Parathyroid adenoma (tissue), 2 donors: Measurements from ENCODE around the gene TMEM167B.

Experiments used
- H2AFZ ChIP-seq: fragments of 300-600 bp; sonication (generic); one replicate; pipeline ENCODE4 v1.7.0; 2017; ENCODE audit warnings: antibody characterized with exemption, mild to moderate bottlenecking
- H3K27ac ChIP-seq: fragments of 300-600 bp; sonication (generic); one replicate; pipeline ENCODE4 v1.7.0; 2017
- H3K27me3 ChIP-seq: fragments of 300-600 bp; sonication (generic); one replicate; pipeline ENCODE4 v1.7.0; 2017; ENCODE audit warnings: low read length; ENCODE audit not compliant: control insufficient read depth, insufficient read depth
- H3K36me3 ChIP-seq: fragments of 300-600 bp; sonication (generic); one replicate; pipeline ENCODE4 v1.7.0; 2017; ENCODE audit warnings: low read length; ENCODE audit not compliant: control insufficient read depth, insufficient read depth
- H3K4me1 ChIP-seq: fragments of 300-600 bp; sonication (generic); one replicate; pipeline ENCODE4 v1.7.0; 2017; ENCODE audit warnings: control low read depth
- H3K4me2 ChIP-seq: fragments of 300-600 bp; sonication (generic); one replicate; pipeline ENCODE4 v1.7.0; 2017; ENCODE audit warnings: low read length
- H3K4me3 ChIP-seq: fragments of 300-600 bp; sonication (generic); one replicate; pipeline ENCODE4 v1.7.0; 2017; ENCODE audit warnings: low read depth, low read length
- H3K79me2 ChIP-seq: fragments of 300-600 bp; sonication (generic); one replicate; pipeline ENCODE4 v1.7.0; 2017; ENCODE audit warnings: control low read depth
- H3K9ac ChIP-seq: fragments of 300-600 bp; sonication (generic); one replicate; pipeline ENCODE4 v1.7.0; 2017; ENCODE audit warnings: mild to moderate bottlenecking
- H3K9me3 ChIP-seq: fragments of 300-600 bp; sonication (generic); one replicate; pipeline ENCODE4 v1.7.0; 2017; ENCODE audit warnings: low read length; ENCODE audit not compliant: control insufficient read depth
- CTCF ChIP-seq: fragments of 300-600 bp; sonication (generic); IDR thresholded peaks from one replicate; pipeline ENCODE4 v1.7.0; 2017; ENCODE audit warnings: antibody characterized with exemption, mild to moderate bottlenecking
- donor health status: primary hyperparathyroidism.

Gene TMEM167B

DNA sequence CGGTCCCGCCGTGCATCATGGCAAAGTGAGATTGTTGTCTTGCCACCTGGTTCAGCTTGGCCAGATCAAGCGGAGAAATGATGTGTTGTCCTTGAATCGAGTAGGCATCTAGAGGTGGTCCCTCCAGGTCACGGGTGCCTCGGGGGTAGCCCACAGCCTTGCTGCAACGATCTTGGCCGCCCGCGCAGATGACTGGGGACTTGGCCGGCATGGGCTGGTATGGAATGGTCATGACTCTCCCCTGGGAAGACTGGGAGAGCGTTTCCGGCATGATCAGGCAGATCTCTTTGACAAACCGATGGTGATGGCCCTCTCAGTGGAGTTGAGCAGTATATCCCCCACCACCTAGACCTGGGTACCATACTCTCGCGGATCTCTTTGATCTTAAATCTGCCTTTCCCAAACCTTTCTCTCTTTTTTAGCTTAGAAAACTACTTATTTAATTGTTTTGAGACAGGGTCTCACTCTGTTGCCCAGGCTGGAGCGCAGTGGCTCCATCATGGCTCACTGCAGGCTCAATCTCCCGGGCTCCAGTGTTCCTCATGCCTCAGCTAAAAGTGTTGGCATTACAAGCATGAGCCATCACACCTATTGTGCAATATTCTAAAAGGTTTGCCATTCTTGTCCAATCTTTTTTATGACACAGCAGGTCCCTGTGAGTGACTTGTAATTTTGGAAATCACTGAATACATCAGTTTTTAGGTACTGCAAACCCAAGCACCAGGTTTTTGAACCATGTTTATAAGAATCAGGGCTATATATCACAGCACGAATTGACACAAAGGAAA is 14.0 kb downstream of the TMEM167B start:
- Histone ChIP-seq H3K27ac (no peak overlapping the region), H3K36me3 (no peaks in the 10 kb centered on the region), H3K27me3 (no peaks in the 10 kb centered on the region), H2AFZ (no peak overlapping the region), H3K9me3 (no peaks in the 10 kb centered on the region), H3K9ac (no peak overlapping the region), H3K4me3 (no peak overlapping the region), H3K79me2 (no peaks in the 10 kb centered on the region), H3K4me1 (no peaks in the 10 kb centered on the region), H3K4me2 (no peak overlapping the region)
- TF ChIP-seq CTCF = no peak

DNA sequence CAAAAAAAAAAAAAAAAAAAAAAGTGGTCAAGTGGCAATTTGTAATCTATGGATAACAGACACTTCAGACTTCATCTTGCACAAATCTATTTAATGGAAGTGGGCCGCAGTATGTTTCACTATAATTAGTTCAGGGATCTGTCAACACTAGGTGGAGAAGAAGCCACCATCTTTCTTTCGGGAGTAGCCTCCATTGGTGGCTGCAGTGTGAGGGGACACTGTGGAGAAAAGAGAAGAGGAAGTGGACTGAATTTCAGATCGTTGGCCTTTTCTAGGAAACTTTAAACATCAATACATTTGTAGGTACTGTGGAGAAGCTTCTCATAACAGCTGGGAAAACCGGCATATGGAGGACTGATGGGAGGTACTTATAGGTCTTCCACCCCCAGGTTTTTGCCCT is 15.3 kb downstream of the TMEM167B start:
- Histone ChIP-seq H3K4me1 (no peaks in the 10 kb centered on the region), H3K79me2 (no peaks in the 10 kb centered on the region), H3K27ac (no peak overlapping the region), H3K36me3 (no peaks in the 10 kb centered on the region), H3K27me3 (no peaks in the 10 kb centered on the region), H2AFZ (no peak overlapping the region), H3K9me3 (no peaks in the 10 kb centered on the region), H3K4me3 (no peak overlapping the region), H3K4me2 (no peak overlapping the region), H3K9ac (no peak overlapping the region)
- TF ChIP-seq CTCF = no peak

- TF ChIP-seq CTCF = no peak
Observed at GRCh38 chr1:109107785-109108184, 17.2 kb downstream of the TMEM167B start.

GRCh38 chr1:109109906-109110305 is 19.3 kb downstream of the TMEM167B start:
- peaks cover 3% of the 10 kb centered on the region for H3K4me1 ChIP-seq
- no peak overlapping the region for H3K4me2 ChIP-seq
- H3K36me3 ChIP-seq = no peaks in the 10 kb centered on the region
- no peaks in the 10 kb centered on the region for H3K79me2 ChIP-seq
- no peaks in the 10 kb centered on the region for H3K9me3 ChIP-seq
- TF ChIP-seq CTCF = no peak
- no peak overlapping the region for H3K9ac ChIP-seq
- no peaks in the 10 kb centered on the region for H3K27me3 ChIP-seq
- H3K4me3 ChIP-seq = no peak overlapping the region
- no peak overlapping the region for H3K27ac ChIP-seq
- no peak overlapping the region for H2AFZ ChIP-seq

More at GRCh38 chr1:109107785-109108184, 17.2 kb downstream of the TMEM167B start:
- Histone ChIP-seq H3K9me3 (no peaks in the 10 kb centered on the region), H2AFZ (no peak overlapping the region), H3K27me3 (no peaks in the 10 kb centered on the region), H3K4me1 (no peaks in the 10 kb centered on the region), H3K27ac (no peak overlapping the region), H3K4me2 (no peak overlapping the region), H3K9ac (no peak overlapping the region), H3K79me2 (no peaks in the 10 kb centered on the region), H3K4me3 (no peak overlapping the region), H3K36me3 (no peaks in the 10 kb centered on the region)
